Thoracic aorta (tissue), 2 donors: ENCODE data around the gene IVNS1ABP. TPM values are rescaled to one million over a fixed set of nuclear protein-coding genes. Genes with fewer than 3 reads are reported as not detected.
"Not testable (repeated sequence)": the region's sequence is repeated elsewhere in the genome, so short reads cannot be mapped to it uniquely, and the experiment has no call there.

Experiments used
- ATAC-seq: fragments of 150-250 bp; one replicate; pipeline ENCODE4 v1.8.0; 2017; ENCODE audit warnings: low read depth; ENCODE audit not compliant: insufficient number of reproducible peaks, low FRiP score
- DNase-seq: peaks from one replicate; pipeline ENCODE4 v3.0.0-alpha.2; 2020; ENCODE audit warnings: low spot score
- H3K27ac ChIP-seq, 2 donors: fragments of 200-600 bp; sonication (generic); 1 replicate in 1 of 2; 2 replicates in 1 of 2; pipeline ENCODE4 v1.5.1; 2016; ENCODE audit warnings: mild to moderate bottlenecking in 2 of 2, moderate library complexity in 2 of 2
- H3K27me3 ChIP-seq: fragments of 200-600 bp; sonication (generic); replicated peaks from 2 replicates; pipeline ENCODE4 v1.6.0; 2016; ENCODE audit warnings: mild to moderate bottlenecking; ENCODE audit not compliant: insufficient read depth
- H3K36me3 ChIP-seq: fragments of 200-600 bp; sonication (generic); one replicate; pipeline ENCODE4 v1.5.1; 2016
- H3K4me1 ChIP-seq, 2 donors: fragments of 200-600 bp; sonication (generic); 1 replicate in 1 of 2; 2 replicates in 1 of 2; pipeline versions ENCODE4 v1.5.1 to v1.6.0; 2016; ENCODE audit warnings: low read depth in 2 of 2, mild to moderate bottlenecking in 1 of 2; ENCODE audit not compliant: control insufficient read depth in 1 of 2
- H3K4me3 ChIP-seq: fragments of 200-600 bp; sonication (generic); 2 replicates; pipeline ENCODE4 v1.5.1; 2016; ENCODE audit warnings: mild to moderate bottlenecking
- H3K9me3 ChIP-seq: fragments of 200-600 bp; sonication (generic); 2 replicates; pipeline ENCODE4 v1.5.1; 2016
- total RNA-seq, 2 donors: library from RNA; depleted of rRNA; stranded (reverse); fragments of >200 nt; gene quantifications; one replicate each; pipeline versions ENCODE4 v1.1.0 to v1.2.3, GENCODE V29; 2016
- TF ChIP-seq, protein P1 (sequence below): fragments of 200-600 bp; sonication (generic); IDR thresholded peaks from one replicate; pipeline ENCODE4 v1.5.1; 2019; ENCODE audit warnings: antibody characterized with exemption

The IVNS1ABP gene
- total RNA-seq, result 10 to 100 TPM; 44.0 to 72.0 TPM

DNA sequence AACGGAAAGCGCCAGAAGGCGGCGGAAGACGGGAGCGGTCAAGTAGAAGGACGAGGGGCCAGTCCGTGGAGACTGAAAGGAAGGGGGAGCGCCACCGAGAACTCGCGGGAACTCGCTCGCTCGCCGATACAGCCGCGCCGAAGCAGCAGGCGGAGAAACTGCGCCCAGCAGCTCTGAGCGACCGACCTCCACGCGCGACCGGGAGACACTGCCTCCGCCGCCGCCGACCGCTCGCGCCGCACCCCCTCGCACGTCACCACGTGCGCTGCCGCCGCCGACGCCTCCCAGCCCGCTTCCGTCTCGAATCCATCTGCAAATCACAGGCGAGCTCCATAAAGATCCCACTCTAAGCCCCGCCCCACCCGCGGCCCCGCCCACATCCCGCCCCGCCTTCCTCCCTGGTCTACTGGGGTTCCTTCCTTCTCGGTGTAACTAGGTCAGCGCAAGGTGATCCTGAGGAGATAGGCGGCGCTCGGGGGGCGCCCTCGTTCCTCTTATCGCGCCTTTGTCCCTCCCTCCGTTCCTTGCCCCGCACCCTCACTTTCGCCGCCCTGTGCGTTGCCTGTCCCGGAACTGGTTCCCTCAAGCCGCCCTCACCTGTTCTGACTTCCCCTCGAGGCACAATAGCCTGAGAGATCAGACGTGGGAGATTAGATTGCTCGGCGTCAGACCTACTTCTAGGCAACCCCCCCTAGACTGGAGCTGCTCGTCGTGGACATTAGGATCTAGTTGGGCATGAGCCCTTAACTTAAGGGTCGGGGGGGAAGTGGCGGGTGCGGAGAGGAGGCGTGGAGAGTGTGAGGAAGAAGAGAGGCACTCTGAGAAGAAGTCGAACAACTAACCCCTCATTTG, at the start of gene IVNS1ABP:
TSS of gene IVNS1ABP (minus strand) at position 210 of the 852 bp plus-strand sequence. CDS start 7,750 bp downstream, outside the sequence.
- Histone ChIP-seq H3K27me3 (no peaks in the 10 kb centered on the region), H3K4me3 (peak within 1 kb of the TSS; percentile 96), H3K4me1 (peaks cover 14 to 34% of the 10 kb centered on the region in 2 donors), H3K9me3 (no peaks in the 10 kb centered on the region), H3K36me3 (no peaks in the 10 kb centered on the region), H3K27ac (peak within 1 kb of the TSS; percentile 93 to 98)
- TF ChIP-seq, protein P1, sequence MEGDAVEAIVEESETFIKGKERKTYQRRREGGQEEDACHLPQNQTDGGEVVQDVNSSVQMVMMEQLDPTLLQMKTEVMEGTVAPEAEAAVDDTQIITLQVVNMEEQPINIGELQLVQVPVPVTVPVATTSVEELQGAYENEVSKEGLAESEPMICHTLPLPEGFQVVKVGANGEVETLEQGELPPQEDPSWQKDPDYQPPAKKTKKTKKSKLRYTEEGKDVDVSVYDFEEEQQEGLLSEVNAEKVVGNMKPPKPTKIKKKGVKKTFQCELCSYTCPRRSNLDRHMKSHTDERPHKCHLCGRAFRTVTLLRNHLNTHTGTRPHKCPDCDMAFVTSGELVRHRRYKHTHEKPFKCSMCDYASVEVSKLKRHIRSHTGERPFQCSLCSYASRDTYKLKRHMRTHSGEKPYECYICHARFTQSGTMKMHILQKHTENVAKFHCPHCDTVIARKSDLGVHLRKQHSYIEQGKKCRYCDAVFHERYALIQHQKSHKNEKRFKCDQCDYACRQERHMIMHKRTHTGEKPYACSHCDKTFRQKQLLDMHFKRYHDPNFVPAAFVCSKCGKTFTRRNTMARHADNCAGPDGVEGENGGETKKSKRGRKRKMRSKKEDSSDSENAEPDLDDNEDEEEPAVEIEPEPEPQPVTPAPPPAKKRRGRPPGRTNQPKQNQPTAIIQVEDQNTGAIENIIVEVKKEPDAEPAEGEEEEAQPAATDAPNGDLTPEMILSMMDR, result no peak
- DNase-seq (peak; percentile 82), ATAC-seq (peak; percentile 97)

DNA sequence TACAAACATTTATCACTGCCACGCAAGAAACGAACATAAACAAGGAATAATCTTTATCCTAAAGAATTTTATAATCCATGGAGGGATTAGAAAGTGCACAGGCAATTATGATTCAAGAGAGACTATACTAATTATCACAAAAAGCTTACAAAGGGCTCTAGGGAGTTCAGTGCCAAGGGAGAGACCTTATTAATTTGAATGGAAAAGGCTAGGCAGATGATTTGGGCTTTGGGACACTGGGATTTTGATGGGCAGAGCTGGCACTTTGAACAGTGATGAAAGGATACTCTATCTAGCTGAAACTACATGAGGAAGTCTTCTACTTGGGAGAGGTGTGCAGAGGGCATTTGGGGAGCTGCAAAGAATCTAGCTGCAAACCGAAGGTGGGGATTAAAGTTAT, 48.9 kb upstream of the IVNS1ABP start:
- no peak overlapping the region for H3K27ac ChIP-seq
- ATAC-seq (no peak), DNase-seq (no peak)
- H3K4me1 ChIP-seq, result no peaks in the 10 kb centered on the region
- no peaks in the 10 kb centered on the region for H3K36me3 ChIP-seq
- H3K9me3 ChIP-seq, result peaks cover 8% of the 10 kb centered on the region
- no peaks in the 10 kb centered on the region for H3K27me3 ChIP-seq
- TF ChIP-seq, protein P1, result no peak
- no peak overlapping the region for H3K4me3 ChIP-seq

DNA sequence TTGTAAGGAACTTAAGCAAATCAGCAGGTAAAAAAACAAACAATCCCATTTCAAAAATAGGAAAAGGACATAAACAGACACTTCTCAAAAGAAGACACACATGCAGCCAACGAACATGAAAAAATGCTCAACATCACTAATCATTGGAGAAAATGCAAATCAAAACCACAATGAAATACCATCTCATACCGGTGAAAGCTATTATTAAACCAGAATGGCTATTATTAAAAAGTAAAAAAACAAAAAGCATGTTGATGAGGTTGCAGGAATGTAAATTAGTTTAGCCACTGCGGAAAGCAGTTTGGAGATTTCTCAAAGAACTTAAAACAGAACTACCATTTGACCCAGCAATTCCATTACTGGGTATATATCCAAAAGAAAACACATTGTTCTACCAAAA, 47.5 kb upstream of the IVNS1ABP start:
- H3K4me3 ChIP-seq, H3K27me3 ChIP-seq: not testable (repeated sequence)

DNA sequence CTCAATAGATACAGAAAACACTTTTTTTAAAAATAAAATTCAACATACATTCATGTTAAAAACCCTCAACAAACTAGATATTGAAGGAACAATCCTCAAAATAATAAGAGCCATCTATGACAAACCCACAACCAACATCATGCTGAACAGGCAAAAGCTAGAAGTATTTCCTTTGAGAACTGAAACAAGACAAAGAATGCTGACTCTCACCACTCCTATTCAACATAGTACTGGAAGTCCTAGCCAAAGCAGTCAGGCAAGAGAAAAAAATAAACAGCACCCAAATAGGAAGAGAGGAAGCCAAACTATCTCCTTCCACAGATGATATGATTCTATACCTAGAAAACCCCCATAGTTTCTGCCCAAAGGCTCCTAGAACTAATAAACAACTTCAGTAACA, 46.2 kb upstream of the IVNS1ABP start:
- no peaks in the 10 kb centered on the region for H3K36me3 ChIP-seq
- DNase-seq (no peak), ATAC-seq (no peak)
- no peaks in the 10 kb centered on the region for H3K4me1 ChIP-seq
- H3K27ac ChIP-seq, result no peak overlapping the region
- TF ChIP-seq, protein P1, result no peak
- H3K4me3 ChIP-seq, result no peak overlapping the region
- peaks cover 8% of the 10 kb centered on the region for H3K9me3 ChIP-seq
- no peaks in the 10 kb centered on the region for H3K27me3 ChIP-seq

More for the DNA sequence above, 47.5 kb upstream of the IVNS1ABP start:
- not testable (repeated sequence) for H3K9me3 ChIP-seq, H3K4me1 ChIP-seq, H3K27ac ChIP-seq, ATAC-seq, DNase-seq, H3K36me3 ChIP-seq

DNA sequence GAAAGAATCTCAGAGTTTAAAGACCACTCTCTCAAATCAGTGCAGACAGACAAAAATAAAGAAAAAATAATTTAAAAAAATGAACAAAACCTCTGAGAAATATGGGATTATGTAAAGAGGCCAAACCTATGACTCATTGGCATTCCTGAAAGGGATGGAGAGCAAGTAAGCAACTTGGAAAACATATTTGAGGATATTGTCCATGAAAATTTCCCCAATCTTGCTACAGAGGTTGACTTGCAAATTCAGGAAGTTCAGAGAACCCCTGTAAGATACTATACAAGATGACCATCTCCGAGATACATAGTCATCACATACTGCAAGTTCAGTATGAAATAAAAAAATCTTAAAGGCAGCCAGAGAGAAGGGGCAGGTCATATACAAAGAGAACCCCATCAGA, 43.7 kb upstream of the IVNS1ABP start:
- H3K4me1 ChIP-seq, result no peaks in the 10 kb centered on the region
- H3K4me3 ChIP-seq, result no peak overlapping the region
- no peaks in the 10 kb centered on the region for H3K36me3 ChIP-seq
- ATAC-seq (no peak), DNase-seq (no peak)
- TF ChIP-seq, protein P1, result no peak
- no peak overlapping the region for H3K27ac ChIP-seq
- peaks cover 8% of the 10 kb centered on the region for H3K9me3 ChIP-seq
- H3K27me3 ChIP-seq, result no peaks in the 10 kb centered on the region
